Eye (tissue), 1 donor: ENCODE data around the gene PLPPR3.
"Not testable (repeated sequence)": the region's sequence is repeated elsewhere in the genome, so short reads cannot be mapped to it uniquely, and the experiment has no call there.

Source experiments
- DNase-seq: peaks from one replicate; pipeline ENCODE4 v3.0.0-alpha.2; 2015

PLPPR3 gene

GRCh38 chr19:853614-854220, 32.0 kb upstream of the PLPPR3 start:
- not testable (repeated sequence) for DNase-seq

- DNase-seq: no peak
Measured at GRCh38 chr19:853014-853585, 31.3 kb upstream of the PLPPR3 start.

GRCh38 chr19:852136-853013, 30.6 kb upstream of the PLPPR3 start, which contains the start of gene ELANE:
TSS of gene ELANE (plus strand) at chr19:852303. CDS start at chr19:852329, 26 bp downstream.
- DNase-seq: no peak

DNA sequence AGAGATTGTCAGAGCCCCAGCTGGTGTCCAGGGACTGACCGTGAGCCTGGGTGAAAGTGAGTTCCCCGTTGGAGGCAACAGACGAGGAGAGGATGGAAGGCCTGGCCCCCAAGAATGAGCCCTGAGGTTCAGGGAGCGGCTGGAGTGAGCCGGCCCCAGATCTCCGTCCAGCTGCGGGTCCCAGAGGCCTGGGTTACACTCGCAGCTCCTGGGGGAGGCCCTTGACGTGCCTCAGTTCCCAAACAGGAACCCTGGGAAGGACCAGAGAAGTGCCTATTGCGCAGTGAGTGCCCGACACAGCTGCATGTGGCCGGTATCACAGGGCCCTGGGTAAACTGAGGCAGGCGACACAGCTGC, 29.2 kb upstream of the PLPPR3 start:
- no peak for DNase-seq

DNA sequence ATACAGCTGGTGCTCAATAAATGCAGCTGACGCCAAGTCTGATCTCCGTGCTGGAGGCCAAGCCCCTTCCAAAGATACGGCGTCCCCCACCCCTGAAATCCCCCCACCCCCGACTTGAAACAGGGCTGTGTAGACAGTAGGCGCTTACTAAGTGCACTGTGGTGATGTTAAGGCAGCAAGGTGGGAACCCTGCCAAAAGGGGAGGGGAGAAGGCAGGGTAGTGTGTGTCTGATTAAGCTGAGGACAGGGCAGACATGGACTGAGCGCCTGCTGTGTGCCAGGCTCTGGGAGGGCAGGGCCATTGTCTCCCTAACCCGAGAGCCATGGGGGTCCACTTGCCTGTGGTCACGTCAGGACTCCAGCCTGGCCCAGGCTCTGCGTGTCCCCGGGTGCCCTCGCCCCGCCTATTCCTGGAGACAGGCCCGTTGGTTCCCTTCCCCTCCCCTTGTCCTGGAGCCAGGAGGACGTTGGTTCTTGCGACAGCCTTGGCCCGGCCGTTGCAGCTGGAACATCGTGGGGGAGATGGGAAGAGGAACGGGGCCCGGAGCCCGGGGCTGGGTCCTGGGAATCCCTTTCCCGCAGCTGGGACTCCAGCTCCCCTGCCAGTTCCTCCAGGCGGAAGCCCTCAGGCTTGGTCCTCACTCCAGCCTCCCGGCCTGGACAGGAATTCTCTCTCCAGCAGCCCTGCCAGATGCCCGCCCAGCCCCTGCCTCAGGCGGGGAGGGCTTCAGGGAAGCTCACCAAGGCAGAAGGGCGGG, 28.6 kb upstream of the PLPPR3 start:
- DNase-seq: peak; percentile 73

DNA sequence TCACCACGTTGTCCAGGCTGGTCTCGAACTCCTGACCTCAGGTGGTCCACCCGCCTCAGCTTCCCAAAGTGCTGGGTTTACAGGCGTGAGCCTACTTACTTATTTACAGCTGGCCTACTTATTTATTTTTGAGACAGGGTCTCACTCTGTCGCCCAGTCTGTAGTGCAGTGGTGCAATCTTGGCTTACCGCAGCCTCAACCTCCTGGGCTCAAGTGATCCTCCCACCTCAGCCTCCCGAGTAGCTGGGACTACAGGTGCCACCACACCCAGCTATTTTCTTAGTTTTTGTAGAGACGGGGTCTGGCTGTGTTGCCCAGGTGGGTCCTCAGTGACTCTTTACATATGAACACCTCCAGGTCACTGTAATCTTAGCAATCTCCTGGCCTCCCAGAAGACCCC, 27.4 kb upstream of the PLPPR3 start:
- not testable (repeated sequence) for DNase-seq

- DNase-seq: no peak
Measured at GRCh38 chr19:848386-848921, 26.7 kb upstream of the PLPPR3 start.

- DNase-seq: no peak
Measured at GRCh38 chr19:845707-846521, 24.2 kb upstream of the PLPPR3 start.

DNA sequence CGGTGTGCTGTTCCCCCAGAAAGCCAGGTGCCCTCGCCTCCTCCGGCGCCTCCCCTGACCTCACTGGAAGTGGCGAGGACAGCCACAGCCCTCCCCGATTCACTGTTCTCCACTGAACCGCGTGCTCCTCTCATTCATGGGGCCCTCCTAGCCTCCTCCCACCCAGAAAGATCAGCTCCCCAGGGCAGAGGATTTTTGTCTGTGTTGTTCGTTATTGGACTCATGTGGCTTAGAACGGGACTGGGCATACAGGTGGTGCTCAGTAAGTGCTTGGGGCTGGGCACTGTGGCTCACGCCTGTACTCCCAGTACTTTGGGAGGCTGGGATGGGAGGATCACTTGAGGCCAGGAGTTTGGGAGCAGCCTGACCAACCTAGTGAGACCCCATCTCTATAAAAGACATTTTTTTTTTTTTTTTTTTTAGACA, 22.8 kb upstream of the PLPPR3 start:
- peak; percentile 23 for DNase-seq

DNA sequence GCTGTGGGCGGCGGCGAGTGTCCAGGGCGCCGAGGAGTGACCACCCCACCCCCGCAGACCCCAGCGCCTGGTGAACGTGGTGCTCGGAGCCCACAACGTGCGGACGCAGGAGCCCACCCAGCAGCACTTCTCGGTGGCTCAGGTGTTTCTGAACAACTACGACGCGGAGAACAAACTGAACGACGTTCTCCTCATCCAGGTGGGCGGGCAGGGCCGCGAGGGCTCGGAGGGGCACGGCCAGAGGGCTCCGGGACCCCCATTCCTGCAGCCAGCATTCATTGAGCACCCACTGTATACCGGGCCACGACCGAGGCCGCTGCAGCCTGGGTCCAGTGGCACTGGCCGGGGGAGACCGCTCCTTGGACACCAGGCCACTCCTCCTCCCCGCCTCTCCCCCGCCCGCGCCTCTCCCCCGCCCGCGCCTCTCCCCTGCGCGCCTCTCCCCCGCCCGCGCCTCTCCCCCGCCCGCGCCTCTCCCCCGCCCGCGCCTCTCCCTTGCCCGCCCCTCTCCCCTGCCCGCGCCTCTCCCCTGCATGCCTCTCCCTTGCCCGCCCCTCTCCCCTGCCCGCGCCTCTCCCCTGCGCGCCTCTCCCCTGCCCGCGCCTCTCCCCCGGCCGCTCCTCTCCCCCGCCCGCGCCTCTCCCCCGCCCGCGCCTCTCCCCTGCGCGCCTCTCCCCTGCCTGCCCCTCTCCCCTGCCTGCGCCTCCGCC, 22.2 kb upstream of the PLPPR3 start:
- peak; percentile 11 for DNase-seq

- peak; percentile 38 for DNase-seq
Measured at GRCh38 chr19:843180-843835, 21.6 kb upstream of the PLPPR3 start.

DNA sequence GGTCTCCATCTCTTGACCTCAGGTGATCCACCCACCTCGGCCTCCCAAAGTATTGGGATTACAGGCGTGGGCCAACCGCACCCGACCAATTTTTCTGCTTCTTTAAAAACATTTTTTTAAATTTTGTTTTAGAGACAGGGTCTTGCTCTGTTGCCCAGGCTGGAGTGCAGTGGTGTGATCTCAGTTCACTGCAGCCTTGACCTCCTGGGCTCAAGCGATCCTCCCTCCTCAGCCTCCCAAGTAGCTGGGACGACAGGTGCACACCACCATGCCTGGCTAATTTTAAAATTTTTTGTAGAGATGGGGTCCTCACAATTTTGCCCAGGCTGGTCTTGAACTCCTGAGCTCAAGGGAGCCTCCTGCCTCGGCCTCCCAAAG, 21.0 kb upstream of the PLPPR3 start:
- DNase-seq: not testable (repeated sequence)

GRCh38 chr19:840519-841206, 18.9 kb upstream of the PLPPR3 start, which contains the start of gene PRTN3:
TSS of gene PRTN3 (plus strand) at chr19:840999. CDS start at chr19:841009, 10 bp downstream.
- no peak for DNase-seq

DNA sequence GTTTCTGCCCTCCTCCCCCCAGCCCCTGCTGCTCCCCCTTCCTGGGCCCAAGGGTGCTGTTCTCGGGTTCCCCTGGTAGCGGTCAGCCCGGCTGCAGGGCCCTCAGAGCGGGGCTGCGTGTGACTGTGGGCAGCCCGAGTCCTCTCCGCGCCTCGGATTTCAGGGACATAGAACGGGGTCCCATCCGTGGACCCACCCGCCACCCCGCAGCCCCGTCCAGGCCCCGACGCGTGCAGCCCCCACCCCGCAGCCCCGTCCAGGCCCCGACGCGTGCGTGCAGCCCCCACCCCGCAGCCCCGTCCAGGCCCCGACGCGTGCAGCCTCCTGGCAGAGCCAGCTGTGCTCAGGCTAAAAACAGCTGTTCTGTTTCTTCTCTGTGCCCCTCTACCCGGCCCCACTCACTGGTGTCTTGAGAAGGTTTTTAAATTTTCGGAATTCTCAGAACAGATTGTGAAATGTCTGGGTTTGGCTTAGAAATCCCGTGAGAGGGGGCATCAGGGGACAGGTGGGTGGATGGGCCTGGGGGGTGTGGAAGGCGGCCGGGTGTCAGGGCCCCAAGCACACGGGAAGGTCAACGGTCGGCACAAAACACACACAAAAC, 13.6 kb upstream of the PLPPR3 start:
- DNase-seq: peak; percentile 66

DNA sequence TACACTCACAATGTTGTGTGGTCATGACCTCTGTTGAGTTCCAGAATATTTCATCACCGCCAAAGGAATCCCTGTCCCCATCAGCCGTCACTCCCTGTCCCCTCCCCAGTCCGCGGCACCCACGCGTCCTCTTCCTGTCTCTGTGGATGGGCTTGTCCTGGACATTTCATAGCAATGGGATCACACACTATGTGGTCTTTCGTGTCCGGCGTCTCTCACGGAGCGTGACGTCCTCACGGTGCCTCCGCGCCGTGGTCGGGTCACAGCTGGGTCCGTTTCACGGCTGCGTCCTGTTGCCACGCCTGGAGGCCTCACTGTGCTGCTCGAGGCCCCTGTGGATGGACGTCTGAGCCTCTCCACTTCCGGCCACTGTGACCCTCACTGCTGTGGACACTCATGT, 12.5 kb upstream of the PLPPR3 start:
- no peak for DNase-seq

DNA sequence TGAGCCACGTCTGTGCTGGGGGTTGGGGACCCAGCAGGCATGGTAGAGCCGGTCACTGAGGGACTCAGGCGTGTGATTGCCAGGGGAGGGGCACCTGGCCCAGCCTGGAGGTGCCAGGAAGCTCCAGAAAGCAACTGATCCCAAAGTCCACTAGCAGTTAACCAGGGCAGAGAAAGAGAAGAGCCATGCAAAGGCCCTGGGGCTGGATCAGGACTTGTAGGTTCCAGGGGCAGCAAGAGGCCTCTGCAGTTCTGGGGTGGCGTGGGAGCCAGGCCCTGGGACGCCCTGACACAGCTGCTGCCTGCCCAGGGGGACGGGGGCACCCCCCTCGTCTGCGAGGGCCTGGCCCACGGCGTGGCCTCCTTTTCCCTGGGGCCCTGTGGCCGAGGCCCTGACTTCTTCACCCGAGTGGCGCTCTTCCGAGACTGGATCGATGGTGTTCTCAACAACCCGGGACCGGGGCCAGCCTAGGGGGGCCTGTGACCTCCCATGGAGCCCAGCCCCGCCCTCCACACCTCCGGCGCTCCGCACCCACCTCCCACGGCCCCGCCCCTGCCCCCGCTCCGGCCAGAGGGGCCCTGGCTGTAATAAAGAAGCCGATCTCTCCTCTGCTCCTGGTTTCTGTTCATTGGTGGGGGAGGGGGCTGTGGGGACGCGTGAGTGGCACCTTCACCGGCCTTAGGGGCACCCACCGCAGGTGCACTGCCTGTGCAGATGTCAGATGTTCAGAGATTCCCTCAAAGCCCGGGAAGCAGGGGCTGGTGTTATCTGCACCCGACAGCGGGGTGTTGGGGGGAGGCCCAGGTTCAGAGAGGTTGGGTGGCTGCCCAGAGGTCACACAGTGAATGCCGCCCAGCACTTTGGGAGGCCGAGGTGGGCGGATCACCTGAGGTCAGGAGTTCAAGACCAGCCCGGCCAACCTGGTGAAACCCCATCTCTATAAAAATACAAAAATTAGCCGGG, 9.9 kb upstream of the PLPPR3 start:
- no peak for DNase-seq

DNA sequence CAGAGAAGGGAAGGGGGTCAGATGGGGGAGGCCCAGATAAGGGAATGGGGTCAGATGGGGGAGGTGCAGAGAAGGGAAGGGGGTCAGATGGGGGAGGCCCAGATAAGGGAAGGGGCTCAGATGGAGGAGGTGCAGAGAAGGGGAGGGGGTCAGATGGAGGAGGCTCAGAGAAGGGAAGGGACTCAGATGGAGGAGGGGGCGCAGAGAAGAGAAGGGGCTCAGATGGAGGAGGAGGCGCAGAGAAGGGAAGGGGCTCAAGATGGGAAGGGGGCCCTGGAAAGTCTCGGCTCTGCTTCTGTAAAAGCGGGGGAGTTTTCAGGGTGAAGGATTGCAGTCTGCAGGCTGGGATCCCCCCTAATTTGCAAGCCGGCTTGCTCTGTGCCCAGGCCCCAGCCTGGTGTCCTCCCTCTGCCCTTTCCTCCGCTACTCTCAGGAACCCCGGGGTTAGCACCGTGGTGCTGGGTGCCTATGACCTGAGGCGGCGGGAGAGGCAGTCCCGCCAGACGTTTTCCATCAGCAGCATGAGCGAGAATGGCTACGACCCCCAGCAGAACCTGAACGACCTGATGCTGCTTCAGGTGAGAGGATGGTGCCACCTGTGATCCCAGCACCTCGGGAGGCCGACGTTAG, 7.5 kb upstream of the PLPPR3 start:
- no peak for DNase-seq
